HG03196 (cell line): ENCODE results near the gene GLRX5.

Experiments used
- ATAC-seq: cut with Tn5 transposase; IDR thresholded peaks from one replicate; pipeline ENCODE4 v1.9.1; 2021; ENCODE audit not compliant: unreplicated experiment

The GLRX5 gene

GRCh38 chr14:95515596-95516552 is 19.0 kb upstream of the GLRX5 start:
- ATAC-seq, result peak; percentile 74

- peak; percentile 27 for ATAC-seq
Observed at GRCh38 chr14:95516554-95517181, 18.2 kb upstream of the GLRX5 start, which contains the start of gene SYNE3. Gene SYNE3 (minus strand): TSS chr14:95516650. CDS start chr14:95475821, 40,829 bp downstream.

DNA sequence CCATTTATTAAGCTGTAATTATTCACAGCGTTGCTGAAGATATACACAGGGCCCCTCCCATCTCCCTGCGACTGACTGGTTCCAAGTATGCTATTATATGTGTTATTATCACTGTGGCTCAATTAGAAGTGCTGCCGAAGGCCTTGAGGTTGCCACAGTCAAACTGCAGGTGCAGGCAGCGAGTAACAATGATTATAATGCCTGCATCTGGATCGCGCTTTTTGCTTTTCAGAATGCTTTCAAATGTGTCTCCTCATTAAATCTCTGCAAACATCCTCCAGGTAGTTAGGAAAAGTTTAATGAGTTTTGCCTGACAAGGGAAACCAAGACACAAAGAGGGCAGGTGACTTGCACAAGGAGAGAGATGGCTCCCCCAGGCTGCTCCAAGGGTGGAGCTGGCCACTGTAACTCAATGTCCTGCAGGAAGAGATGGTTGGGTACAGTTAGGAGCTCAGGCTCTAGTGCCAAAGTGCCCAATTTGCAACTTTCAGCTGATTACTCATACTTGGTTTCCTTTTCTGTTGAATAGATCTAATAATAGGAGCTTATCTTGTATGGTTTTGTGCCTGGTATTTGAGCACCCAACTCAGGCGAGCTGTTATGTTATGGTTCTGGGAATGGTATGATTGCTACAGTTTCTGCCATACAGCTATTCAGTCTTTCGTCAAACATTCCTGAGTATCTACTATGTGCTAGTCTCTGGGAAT is 16.7 kb upstream of the GLRX5 start:
- peak; percentile 25 for ATAC-seq

GRCh38 chr14:95519699-95520098 is 15.2 kb upstream of the GLRX5 start:
- no peak for ATAC-seq

DNA sequence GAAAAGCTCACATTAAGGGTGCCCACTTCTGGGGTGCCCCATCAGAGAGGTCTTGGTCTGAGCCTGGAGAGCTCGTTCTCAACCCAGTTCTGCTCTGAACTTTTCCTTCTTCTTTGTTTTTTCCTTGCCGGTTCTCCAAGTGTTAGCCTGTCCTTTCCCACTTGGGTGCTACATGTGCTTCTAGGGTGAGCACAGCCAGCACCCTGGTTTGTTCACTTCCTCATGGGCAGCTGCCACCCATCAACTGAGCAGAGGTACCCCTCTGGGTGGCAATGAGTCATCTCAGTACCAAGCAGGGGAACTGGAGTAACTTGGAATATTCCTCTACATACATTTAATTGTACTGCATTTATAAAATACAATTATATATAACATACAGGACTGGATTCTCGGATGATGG is 14.5 kb upstream of the GLRX5 start:
- no peak for ATAC-seq

DNA sequence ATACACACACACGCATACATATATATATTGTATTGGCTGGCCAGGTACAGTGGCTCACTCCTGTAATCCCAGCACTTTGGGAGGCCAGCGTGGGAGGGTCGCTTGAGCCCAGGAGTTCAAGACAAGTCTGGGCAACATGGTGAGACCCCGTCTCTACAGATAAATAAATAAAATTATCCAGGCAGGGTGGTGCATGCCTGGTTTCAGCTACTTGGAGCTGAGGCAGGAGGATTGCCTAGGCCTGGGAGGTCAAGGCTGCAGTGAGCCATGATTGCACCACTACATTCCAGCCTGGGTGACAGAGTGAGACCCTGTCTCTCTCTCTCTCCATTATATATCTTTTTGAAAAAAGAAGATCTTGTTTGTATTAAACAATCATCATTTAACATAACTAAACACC is 13.8 kb upstream of the GLRX5 start:
- ATAC-seq, result no peak

- no peak for ATAC-seq
Observed at GRCh38 chr14:95522116-95522515, 12.7 kb upstream of the GLRX5 start.

DNA sequence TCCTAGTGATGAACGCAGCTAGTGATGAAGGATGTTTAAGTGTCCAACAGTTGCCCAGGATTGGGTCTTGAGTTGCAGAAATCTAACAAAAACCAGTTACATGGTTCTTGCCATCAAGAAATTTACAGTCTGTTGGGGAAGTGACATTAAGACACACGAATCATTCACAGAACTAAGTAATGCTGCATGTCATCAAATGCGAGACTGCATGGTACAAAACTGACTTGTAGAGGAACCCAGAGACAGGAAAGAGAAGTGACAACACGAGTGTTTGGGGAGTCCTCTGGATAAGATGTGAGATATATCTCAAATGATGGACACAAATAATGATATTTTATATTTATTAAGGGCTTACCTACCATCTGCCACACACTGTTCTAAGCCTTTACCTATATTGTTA is 12.3 kb upstream of the GLRX5 start:
- no peak for ATAC-seq

- no peak for ATAC-seq
Observed at GRCh38 chr14:95523051-95523814, 11.6 kb upstream of the GLRX5 start.

DNA sequence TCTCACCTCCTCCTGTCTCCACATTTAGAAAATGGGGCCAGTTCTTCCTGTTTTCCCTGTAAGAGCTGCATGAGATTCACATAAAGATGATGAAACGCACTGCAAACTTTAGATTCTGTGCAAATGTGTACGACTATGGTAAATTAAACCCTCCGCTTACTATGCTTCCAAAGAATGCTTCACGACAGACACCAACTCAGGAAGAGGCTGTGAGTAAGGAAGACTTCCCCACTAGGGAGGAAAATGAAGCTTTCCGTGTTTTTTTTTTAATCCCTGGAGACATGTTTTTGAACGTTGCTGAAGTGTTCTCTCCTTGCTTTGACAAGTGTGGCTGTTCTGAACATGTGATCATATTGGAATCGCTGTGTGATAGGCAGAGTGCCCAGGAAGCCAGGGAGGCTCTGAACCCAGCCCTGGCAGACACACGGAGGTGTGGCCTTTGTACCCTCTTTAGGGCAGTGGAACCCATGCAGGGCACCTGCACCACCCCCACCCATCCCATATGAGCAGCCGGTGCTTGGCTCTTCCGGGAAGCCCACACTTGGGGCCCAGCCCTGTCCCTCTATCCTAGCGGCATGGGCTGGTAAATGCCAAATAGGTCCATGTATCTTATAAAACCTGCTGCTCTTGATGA is 10.9 kb upstream of the GLRX5 start:
- ATAC-seq, result no peak

GRCh38 chr14:95524706-95525512 is 9.9 kb upstream of the GLRX5 start:
- no peak for ATAC-seq

GRCh38 chr14:95525999-95526398 is 8.9 kb upstream of the GLRX5 start:
- no peak for ATAC-seq

GRCh38 chr14:95526483-95527386 is 8.1 kb upstream of the GLRX5 start:
- ATAC-seq, result no peak

- no peak for ATAC-seq
Observed at GRCh38 chr14:95527387-95528002, 7.4 kb upstream of the GLRX5 start.

DNA sequence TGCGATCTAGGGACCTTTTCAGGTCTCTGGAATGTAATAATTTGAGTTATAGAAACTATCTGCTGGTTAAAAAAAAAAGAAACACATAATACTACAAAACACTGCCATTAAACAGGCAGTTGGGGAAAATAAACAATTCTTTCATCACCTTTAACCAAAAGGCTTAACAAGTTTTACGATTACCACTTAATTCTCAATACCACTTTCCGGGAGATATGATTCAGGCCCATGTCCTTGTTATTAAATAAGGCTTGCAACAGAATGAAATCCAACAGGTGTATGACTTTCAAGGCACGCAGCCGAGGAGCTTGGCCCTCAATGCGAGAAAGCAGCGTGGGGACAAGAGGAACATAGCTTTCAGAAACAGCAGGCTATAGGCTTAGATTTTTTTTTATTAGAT is 5.6 kb upstream of the GLRX5 start:
- no peak for ATAC-seq

GRCh38 chr14:95530473-95531276 is 4.2 kb upstream of the GLRX5 start:
- no peak for ATAC-seq

DNA sequence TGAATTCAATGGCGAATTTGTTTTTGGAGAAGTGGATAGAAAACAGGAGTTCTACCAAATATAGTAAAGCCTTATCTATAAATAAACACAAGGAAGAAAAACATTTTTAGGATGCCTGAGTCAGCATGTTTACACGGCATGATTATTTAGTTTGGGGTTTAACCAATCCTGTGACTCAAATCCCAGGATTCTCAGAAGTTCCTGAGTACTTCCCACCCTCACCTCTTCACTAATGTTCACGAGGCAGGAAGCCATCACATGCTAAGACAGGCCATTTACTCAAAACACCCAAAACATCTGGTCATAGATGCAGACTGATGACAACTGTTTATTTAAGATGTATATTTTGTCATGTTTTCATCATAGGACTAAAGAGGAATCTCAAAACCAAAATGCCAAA is 3.4 kb upstream of the GLRX5 start:
- no peak for ATAC-seq
